Coronary artery (tissue), 2 donors: ENCODE data around the gene WFDC8.

ENCODE experiments used
- DNase-seq: peaks from one replicate; pipeline ENCODE4 v3.0.0-alpha.2; 2017; ENCODE audit warnings: low spot score
- H3K27ac ChIP-seq, 2 donors: fragments of 200-600 bp; sonication (generic); one replicate each; pipeline ENCODE4 v1.5.1; 2016 to 2019
- H3K4me3 ChIP-seq: fragments of 200-600 bp; sonication (generic); 2 replicates; pipeline ENCODE4 v1.5.1; 2016; ENCODE audit warnings: mild to moderate bottlenecking, moderate library complexity
- CTCF ChIP-seq: fragments of 200-600 bp; sonication (generic); IDR thresholded peaks from one replicate; pipeline ENCODE4 v1.5.1; 2019; ENCODE audit warnings: antibody characterized with exemption

Gene WFDC8

GRCh38 chr20:45527294-45527693 lies 51.8 kb downstream of the WFDC8 start:
- no peak overlapping the region for H3K4me3 ChIP-seq
- TF ChIP-seq CTCF = no peak
- DNase-seq = no peak
- H3K27ac ChIP-seq = no peak overlapping the region

DNA sequence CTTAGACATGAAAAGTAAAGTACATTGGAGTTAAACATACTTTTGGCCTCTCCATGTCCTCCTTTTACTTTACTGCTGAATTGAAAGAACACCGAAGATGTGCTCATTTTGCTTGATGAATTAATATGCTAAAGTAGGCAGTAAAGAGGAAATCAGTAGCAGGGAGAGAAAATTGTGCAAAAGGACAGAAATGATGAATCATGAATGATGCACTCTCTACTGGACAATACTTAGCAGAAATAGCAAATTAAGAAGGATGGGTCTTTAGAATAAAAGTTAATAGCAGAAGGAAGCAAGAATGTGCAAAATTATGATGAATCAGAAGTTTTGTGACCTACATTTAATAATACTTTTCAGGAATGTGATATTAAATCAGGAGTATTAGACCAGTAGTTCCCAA lies 55.3 kb downstream of the WFDC8 start:
- DNase-seq = no peak
- no peak for TF ChIP-seq CTCF
- H3K27ac ChIP-seq = no peak overlapping the region

DNA sequence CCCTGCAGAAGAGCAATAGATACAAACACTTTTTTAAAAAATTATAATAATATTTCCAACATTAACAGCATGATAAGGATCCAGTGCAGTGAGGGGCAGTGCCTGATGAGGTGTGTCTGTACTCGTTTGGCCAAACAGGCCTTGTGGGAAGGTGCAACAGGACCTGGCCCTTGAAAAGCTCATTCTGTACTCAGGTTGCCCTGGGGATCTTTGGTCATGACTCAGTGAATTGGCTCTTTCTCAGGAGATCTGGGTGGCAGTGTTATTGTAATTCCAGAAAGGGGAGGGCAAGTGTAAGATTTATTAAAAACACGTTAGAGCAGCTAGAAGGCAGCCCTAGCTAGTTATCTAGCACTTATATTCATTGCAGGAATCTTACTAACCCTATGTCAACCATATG lies 60.8 kb downstream of the WFDC8 start:
- Histone ChIP-seq H3K4me3 (no peak overlapping the region), H3K27ac (no peak overlapping the region)
- TF ChIP-seq CTCF = no peak
- no peak for DNase-seq

More for the DNA sequence above, 55.3 kb downstream of the WFDC8 start:
- no peak overlapping the region for H3K4me3 ChIP-seq

DNA sequence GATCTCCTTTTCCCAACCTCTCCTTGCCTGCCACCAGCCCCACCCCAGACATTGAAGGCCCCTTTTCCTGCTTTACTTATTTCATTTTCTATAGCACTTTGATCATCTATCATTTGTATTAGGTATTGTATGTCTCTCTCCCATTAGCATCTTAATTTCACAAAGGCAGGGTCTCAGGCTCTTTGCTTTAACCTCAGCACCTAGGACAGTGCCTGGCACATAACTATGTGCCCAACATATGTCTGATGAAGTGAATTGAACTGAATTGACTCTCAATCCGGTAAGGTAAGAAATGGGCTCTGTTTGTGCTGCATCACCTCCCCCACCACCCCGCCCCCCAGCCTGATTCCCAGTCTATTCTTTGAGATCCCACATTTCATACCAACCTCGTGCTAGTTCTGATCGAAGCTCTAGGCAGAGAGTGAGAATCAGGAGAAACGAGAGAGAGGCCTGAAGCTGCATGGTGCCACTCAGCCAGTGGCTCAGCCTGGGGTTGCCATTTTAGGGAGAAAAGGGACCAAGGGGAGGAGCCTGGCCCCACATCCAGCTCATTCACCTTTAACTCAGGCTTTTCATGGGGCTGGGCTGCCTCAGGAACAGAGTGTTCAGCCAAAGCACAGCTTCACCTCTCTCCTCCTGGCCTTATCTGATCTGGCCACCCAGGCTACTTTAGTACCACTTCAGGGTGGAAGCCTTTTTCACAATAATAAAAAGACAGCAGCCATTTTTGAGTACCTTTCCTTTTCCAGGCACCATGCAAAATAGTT lies 63.8 kb downstream of the WFDC8 start, which contains the start of gene SPINT3:
SPINT3 (minus strand) TSS at position 476 of the 767 bp plus-strand sequence; CDS start at position 462, 14 bp downstream.
- TF ChIP-seq CTCF = no peak
- Histone ChIP-seq H3K4me3 (no peak within 1 kb of the TSS), H3K27ac (no peak within 1 kb of the TSS)
- no peak for DNase-seq

DNA sequence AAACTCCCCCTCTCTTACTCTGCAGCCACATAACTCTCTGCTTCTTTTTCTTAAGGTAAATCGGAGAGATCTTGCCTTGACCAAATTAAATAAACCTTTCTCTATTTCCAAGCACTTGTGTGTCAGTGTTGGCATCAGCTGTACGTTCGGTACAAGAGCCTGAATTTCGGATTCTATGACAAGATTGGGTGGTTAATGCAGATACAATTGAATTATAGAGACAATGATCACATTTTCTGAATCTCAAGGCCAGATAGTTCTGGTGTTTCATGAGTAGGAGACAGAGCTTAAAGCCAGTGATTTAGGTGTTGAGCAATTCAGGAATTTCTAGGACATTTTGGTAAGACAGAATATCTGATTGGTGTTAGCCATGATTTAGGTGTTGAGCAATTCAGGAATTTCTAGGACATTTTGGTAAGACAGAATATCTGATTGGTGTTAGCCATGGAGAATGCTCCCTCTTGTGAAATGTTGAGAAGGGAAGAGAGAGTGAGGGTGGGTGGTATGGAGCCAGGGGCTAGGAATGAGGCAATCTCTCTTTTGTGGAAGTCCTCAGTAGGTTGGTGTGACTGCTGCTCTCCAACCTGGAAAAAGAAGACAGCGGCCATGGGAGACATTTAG lies 68.7 kb downstream of the WFDC8 start:
- TF ChIP-seq CTCF = no peak
- no peak overlapping the region for H3K27ac ChIP-seq
- H3K4me3 ChIP-seq = no peak overlapping the region
- DNase-seq = no peak

DNA sequence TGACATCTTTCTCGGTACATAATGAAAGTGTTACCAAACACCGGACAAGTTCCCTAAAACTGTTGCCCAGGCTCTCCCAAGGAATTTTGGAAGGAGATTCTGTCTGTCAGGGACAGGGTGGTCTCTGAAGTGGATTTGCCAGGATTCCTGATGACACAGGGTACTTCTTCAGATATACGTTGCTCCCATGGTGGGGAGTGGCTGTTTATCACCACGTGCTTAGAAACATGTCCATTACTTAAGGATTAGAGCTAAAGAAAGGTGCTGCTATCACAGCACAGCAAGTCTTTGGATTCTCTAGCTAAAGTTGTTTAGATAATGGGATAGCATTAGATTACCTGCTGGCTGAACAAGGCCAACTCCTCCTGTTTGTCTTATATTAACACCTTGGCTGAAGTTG lies 70.0 kb downstream of the WFDC8 start:
- TF ChIP-seq CTCF = no peak
- DNase-seq = no peak
- H3K27ac ChIP-seq = no peak overlapping the region
- no peak overlapping the region for H3K4me3 ChIP-seq
